ENCODE data around the gene ZNF710. TPM values are rescaled to one million over a fixed set of nuclear protein-coding genes. Genes with fewer than 3 reads are reported as not detected.

Gene ZNF710
- total RNA-seq, 2 experiments from 2014 or later, result 13.8 to 19.0 TPM

- TF ChIP-seq EZH2phosphoT487 (IDR thresholded peaks at IDR 0.05; ENCODE audit: borderline replicate concordance, low read depth, low read length), result no peak
- POLR2A ChIA-PET, result interaction anchor here (0.6 to 1.3 kb wide), 5 partner anchors 13 to 83 kb away, joined by 3 read pairs; no protein-coding TSS in a partner anchor
- Histone ChIP-seq H3K36me3 (ENCODE audit: insufficient read depth, low read length) (peaks cover 78% of the 10 kb centered on the region), H3K4me3 (ENCODE audit: low read depth, low read length, poor library complexity, severe bottlenecking) (no peak overlapping the region), H3K9me2 (ENCODE audit: insufficient read depth, low read length) (no peaks in the 10 kb centered on the region), H3K4me1 (ENCODE audit: insufficient read depth, low read length, poor library complexity, severe bottlenecking) (peaks cover 27% of the 10 kb centered on the region), H3K4me2 (ENCODE audit: low read length) (peak overlapping the region; percentile 65), H3K79me2 (ENCODE audit: insufficient read depth, low read depth, low read length) (no peaks in the 10 kb centered on the region), H4K20me1 (ENCODE audit: insufficient read depth, low read length) (no peaks in the 10 kb centered on the region), H3K9me3 (ENCODE audit: low read length) (no peaks in the 10 kb centered on the region), H3K27ac (ENCODE audit: low read depth, low read length, poor library complexity, severe bottlenecking) (peak overlapping the region; percentile 76), H2AFZ (ENCODE audit: low read length) (no peak overlapping the region)
- CTCF ChIA-PET (ENCODE audit: unreplicated experiment), result interaction anchor here (0.9 to 1.2 kb wide), 3 partner anchors 9 to 110 kb away, joined by 3 read pairs; no protein-coding TSS in a partner anchor
- DNase-seq (ENCODE audit: low spot score), result no peak
- no TSS peak for BruUV-seq (replicated peaks)
- intact Hi-C loops (cut with micrococcal nuclease; ENCODE audit: unreplicated experiment), result loop anchor here (5.0 kb wide), 1 partner anchor 343 kb away; no protein-coding TSS in a partner anchor
Measured at GRCh38 chr15:90084876-90085423, 83.8 kb downstream of the ZNF710 start.

- H2AFZ ChIP-seq (ENCODE audit: low read length), result no peak overlapping the region
- no peaks in the 10 kb centered on the region for H4K20me1 ChIP-seq (ENCODE audit: insufficient read depth, low read length)
- DNase-seq (ENCODE audit: low spot score), result no peak
- no peaks in the 10 kb centered on the region for H3K9me3 ChIP-seq (ENCODE audit: low read length)
- H3K79me2 ChIP-seq (ENCODE audit: insufficient read depth, low read depth, low read length), result no peaks in the 10 kb centered on the region
- no peak for TF ChIP-seq EZH2phosphoT487 (IDR thresholded peaks at IDR 0.05; ENCODE audit: borderline replicate concordance, low read depth, low read length)
- no peak for TF ChIP-seq CTCF (conservative IDR thresholded peaks at IDR 0.05; ENCODE audit: low read length)
- intact Hi-C loops (cut with micrococcal nuclease; ENCODE audit: unreplicated experiment), result loop anchor here (5.0 kb wide), 1 partner anchor 343 kb away; no protein-coding TSS in a partner anchor
- peaks cover 27% of the 10 kb centered on the region for H3K4me1 ChIP-seq (ENCODE audit: insufficient read depth, low read length, poor library complexity, severe bottlenecking)
- no peak overlapping the region for H3K4me3 ChIP-seq (ENCODE audit: low read depth, low read length, poor library complexity, severe bottlenecking)
- no peaks in the 10 kb centered on the region for H3K9me2 ChIP-seq (ENCODE audit: insufficient read depth, low read length)
- H3K36me3 ChIP-seq (ENCODE audit: insufficient read depth, low read length), result peaks cover 80% of the 10 kb centered on the region
- H3K27ac ChIP-seq (ENCODE audit: low read depth, low read length, poor library complexity, severe bottlenecking), result no peak overlapping the region
- POLR2A ChIA-PET, result interaction anchor here (0.7 to 1.1 kb wide), 2 partner anchors 81 to 83 kb away, joined by 3 read pairs; no protein-coding TSS in a partner anchor
- CTCF ChIA-PET (ENCODE audit: unreplicated experiment), result interaction anchor here (0.8 to 1.1 kb wide), 2 partner anchors 8 to 15 kb away, joined by 3 read pairs; no protein-coding TSS in a partner anchor
- no TSS peak for BruUV-seq (replicated peaks)
- H3K4me2 ChIP-seq (ENCODE audit: low read length), result no peak overlapping the region
Measured at GRCh38 chr15:90085565-90085964, 84.4 kb downstream of the ZNF710 start.

GRCh38 chr15:90086868-90087268 lies 85.7 kb downstream of the ZNF710 start:
- TF ChIP-seq CTCF (conservative IDR thresholded peaks at IDR 0.05; ENCODE audit: low read length) (peak; percentile 95), EZH2phosphoT487 (IDR thresholded peaks at IDR 0.05; ENCODE audit: borderline replicate concordance, low read depth, low read length) (no peak)
- Histone ChIP-seq H3K27ac (ENCODE audit: low read depth, low read length, poor library complexity, severe bottlenecking) (no peak overlapping the region), H3K9me2 (ENCODE audit: insufficient read depth, low read length) (no peaks in the 10 kb centered on the region), H3K4me2 (ENCODE audit: low read length) (no peak overlapping the region), H3K4me1 (ENCODE audit: insufficient read depth, low read length, poor library complexity, severe bottlenecking) (peaks cover 27% of the 10 kb centered on the region), H3K9me3 (ENCODE audit: low read length) (no peaks in the 10 kb centered on the region), H4K20me1 (ENCODE audit: insufficient read depth, low read length) (no peaks in the 10 kb centered on the region), H2AFZ (ENCODE audit: low read length) (no peak overlapping the region), H3K36me3 (ENCODE audit: insufficient read depth, low read length) (peaks cover 69% of the 10 kb centered on the region), H3K4me3 (ENCODE audit: low read depth, low read length, poor library complexity, severe bottlenecking) (no peak overlapping the region), H3K79me2 (ENCODE audit: insufficient read depth, low read depth, low read length) (no peaks in the 10 kb centered on the region)
- BruUV-seq (replicated peaks), result no TSS peak
- CTCF ChIA-PET (ENCODE audit: unreplicated experiment), result interaction anchor here (1.7 kb wide), 1 partner anchor 11 kb away, joined by 4 read pairs; no protein-coding TSS in a partner anchor
- POLR2A ChIA-PET, result no interaction called here
- peak; percentile 69 for DNase-seq (ENCODE audit: low spot score)
- intact Hi-C loops (cut with micrococcal nuclease; ENCODE audit: unreplicated experiment), result loop anchor here (1.0 to 5.0 kb wide), 2 partner anchors 189 to 345 kb away; no protein-coding TSS in a partner anchor

All from OCI-LY7 (cell line).